ENCODE measurements around the gene CACNA1C.

DNA sequence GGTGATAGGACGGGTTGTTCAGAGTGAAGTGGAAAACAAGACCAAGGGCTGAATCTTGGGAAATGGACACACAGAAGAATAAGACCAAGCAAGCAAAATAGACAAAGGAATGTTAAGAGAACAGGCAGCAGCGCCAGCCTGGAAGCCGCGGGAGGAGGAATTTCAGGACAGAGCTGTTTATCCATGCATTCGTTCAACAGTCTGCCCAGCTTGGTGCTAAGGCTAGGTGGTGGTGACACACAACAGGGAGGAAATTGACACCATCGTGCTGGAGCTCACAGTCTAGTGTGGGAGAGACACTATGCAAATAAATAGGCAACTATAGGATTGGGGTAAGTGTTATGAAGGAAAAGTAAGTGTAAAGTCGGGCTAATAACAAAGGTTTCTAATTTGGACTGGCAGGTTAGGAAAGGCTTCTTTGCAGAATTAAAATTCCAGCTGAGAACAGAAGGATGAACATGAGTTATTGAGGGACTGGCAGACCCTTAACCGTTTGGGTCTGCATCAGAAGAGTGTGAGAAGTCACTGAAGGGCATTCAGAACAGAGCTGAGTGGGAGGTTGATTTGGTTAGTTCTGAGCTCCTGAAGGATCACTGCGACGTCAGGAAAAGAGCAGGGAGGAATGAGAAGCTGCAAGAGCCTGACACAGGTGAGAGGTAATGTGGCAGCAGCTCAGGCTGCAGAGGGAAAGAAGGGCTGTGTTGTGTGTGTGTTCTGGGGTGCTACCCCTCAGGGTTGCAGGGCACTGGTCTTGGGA lies 499.4 kb downstream of the CACNA1C start:
- TF ChIP-seq CTCF (conservative IDR thresholded peaks at IDR 0.05 in 1 of 2, IDR thresholded peaks at IDR 0.05 in 1 of 2; ENCODE audit: low read depth in 1 of 2, low read length in 2 of 2) (no peak), EZH2 (IDR thresholded peaks at IDR 0.05; ENCODE audit: low read length, missing control alignments) (no peak)
